ENCODE measurements around the gene PDE7B. TPM values are rescaled to one million over a fixed set of nuclear protein-coding genes. Genes with fewer than 3 reads are reported as not detected.

The PDE7B gene
- total and polyA plus RNA-seq, 4 donors: 0.75 to 5.2 (median 1.3) TPM

DNA sequence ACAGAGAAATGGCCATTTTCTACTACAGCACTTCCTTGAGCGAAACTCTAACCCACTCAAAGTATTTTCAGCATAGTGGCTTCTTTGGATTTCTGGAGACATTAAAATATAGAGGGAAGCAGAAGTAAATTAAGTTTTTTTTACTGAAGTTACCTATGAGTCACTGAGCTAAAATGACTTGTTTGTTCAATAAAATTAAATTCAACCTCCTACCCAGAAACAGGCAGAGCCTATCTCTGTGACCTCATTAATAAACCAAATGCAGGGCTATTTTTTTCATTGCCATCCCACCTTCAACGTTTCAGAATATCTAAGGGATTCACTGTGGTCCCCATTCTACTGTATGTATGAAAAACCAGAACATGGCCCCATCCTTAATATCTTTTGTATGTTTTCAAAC is 265.6 kb downstream of the PDE7B start:
- Histone ChIP-seq H3K4me1 (ENCODE audit: control insufficient read depth in 4 of 4, insufficient read depth in 4 of 4, low read length in 3 of 4) (peaks cover 0 to 2% (median 0%) of the 10 kb centered on the region in 4 donors), H3K9ac (ENCODE audit: low read depth in 1 of 2, low read length in 2 of 2) (no peak overlapping the region), H3K27me3 (ENCODE audit: control insufficient read depth in 4 of 4, insufficient read depth in 4 of 4, low read length in 3 of 4) (no peaks in the 10 kb centered on the region), H3K27ac (ENCODE audit: low read depth in 1 of 2, low read length in 2 of 2) (no peak overlapping the region), H3K4me3 (ENCODE audit: low read depth in 1 of 3, low read length in 3 of 3) (no peak overlapping the region), H3K9me3 (ENCODE audit: control insufficient read depth in 4 of 4, low read length in 3 of 4) (no peaks in the 10 kb centered on the region), H3K36me3 (ENCODE audit: control insufficient read depth in 4 of 4, insufficient read depth in 3 of 4, low read depth in 1 of 4, low read length in 3 of 4) (no peaks in the 10 kb centered on the region)
- TF ChIP-seq SP1 (IDR thresholded peaks at IDR 0.05): no peak
- no peak for TF ChIP-seq RAD21 (IDR thresholded peaks at IDR 0.05)
- TF ChIP-seq FOXA2 (IDR thresholded peaks at IDR 0.05): no peak
- TF ChIP-seq YY1 (IDR thresholded peaks at IDR 0.05): no peak
- no peak for TF ChIP-seq HNF4A (conservative IDR thresholded peaks at IDR 0.05)
- TF ChIP-seq JUND (IDR thresholded peaks at IDR 0.05): no peak
- no peak for TF ChIP-seq GABPA (IDR thresholded peaks at IDR 0.05 in 1 of 2, conservative IDR thresholded peaks at IDR 0.05 in 1 of 2)
- TF ChIP-seq, protein P1, sequence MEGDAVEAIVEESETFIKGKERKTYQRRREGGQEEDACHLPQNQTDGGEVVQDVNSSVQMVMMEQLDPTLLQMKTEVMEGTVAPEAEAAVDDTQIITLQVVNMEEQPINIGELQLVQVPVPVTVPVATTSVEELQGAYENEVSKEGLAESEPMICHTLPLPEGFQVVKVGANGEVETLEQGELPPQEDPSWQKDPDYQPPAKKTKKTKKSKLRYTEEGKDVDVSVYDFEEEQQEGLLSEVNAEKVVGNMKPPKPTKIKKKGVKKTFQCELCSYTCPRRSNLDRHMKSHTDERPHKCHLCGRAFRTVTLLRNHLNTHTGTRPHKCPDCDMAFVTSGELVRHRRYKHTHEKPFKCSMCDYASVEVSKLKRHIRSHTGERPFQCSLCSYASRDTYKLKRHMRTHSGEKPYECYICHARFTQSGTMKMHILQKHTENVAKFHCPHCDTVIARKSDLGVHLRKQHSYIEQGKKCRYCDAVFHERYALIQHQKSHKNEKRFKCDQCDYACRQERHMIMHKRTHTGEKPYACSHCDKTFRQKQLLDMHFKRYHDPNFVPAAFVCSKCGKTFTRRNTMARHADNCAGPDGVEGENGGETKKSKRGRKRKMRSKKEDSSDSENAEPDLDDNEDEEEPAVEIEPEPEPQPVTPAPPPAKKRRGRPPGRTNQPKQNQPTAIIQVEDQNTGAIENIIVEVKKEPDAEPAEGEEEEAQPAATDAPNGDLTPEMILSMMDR (IDR thresholded peaks at IDR 0.05; ENCODE audit: low read depth, low read length, missing input control): no peak
- TF ChIP-seq NR2F2 (IDR thresholded peaks at IDR 0.05): no peak
- no peak for TF ChIP-seq FOXA1 (IDR thresholded peaks at IDR 0.05)
- TF ChIP-seq EGR1 (IDR thresholded peaks at IDR 0.05; ENCODE audit: low read depth in 2 of 2): no peak
- TF ChIP-seq, protein P2, sequence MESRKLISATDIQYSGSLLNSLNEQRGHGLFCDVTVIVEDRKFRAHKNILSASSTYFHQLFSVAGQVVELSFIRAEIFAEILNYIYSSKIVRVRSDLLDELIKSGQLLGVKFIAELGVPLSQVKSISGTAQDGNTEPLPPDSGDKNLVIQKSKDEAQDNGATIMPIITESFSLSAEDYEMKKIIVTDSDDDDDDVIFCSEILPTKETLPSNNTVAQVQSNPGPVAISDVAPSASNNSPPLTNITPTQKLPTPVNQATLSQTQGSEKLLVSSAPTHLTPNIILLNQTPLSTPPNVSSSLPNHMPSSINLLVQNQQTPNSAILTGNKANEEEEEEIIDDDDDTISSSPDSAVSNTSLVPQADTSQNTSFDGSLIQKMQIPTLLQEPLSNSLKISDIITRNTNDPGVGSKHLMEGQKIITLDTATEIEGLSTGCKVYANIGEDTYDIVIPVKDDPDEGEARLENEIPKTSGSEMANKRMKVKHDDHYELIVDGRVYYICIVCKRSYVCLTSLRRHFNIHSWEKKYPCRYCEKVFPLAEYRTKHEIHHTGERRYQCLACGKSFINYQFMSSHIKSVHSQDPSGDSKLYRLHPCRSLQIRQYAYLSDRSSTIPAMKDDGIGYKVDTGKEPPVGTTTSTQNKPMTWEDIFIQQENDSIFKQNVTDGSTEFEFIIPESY (IDR thresholded peaks at IDR 0.05): no peak
- no peak for TF ChIP-seq RXRA (IDR thresholded peaks at IDR 0.05)
- no peak for TF ChIP-seq HNF4G (IDR thresholded peaks at IDR 0.05)
- TF ChIP-seq, protein P3, sequence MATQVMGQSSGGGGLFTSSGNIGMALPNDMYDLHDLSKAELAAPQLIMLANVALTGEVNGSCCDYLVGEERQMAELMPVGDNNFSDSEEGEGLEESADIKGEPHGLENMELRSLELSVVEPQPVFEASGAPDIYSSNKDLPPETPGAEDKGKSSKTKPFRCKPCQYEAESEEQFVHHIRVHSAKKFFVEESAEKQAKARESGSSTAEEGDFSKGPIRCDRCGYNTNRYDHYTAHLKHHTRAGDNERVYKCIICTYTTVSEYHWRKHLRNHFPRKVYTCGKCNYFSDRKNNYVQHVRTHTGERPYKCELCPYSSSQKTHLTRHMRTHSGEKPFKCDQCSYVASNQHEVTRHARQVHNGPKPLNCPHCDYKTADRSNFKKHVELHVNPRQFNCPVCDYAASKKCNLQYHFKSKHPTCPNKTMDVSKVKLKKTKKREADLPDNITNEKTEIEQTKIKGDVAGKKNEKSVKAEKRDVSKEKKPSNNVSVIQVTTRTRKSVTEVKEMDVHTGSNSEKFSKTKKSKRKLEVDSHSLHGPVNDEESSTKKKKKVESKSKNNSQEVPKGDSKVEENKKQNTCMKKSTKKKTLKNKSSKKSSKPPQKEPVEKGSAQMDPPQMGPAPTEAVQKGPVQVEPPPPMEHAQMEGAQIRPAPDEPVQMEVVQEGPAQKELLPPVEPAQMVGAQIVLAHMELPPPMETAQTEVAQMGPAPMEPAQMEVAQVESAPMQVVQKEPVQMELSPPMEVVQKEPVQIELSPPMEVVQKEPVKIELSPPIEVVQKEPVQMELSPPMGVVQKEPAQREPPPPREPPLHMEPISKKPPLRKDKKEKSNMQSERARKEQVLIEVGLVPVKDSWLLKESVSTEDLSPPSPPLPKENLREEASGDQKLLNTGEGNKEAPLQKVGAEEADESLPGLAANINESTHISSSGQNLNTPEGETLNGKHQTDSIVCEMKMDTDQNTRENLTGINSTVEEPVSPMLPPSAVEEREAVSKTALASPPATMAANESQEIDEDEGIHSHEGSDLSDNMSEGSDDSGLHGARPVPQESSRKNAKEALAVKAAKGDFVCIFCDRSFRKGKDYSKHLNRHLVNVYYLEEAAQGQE (IDR thresholded peaks at IDR 0.05): no peak
- TF ChIP-seq, protein P4, sequence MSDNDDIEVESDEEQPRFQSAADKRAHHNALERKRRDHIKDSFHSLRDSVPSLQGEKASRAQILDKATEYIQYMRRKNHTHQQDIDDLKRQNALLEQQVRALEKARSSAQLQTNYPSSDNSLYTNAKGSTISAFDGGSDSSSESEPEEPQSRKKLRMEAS (IDR thresholded peaks at IDR 0.05): no peak
- no peak for TF ChIP-seq TAF1 (conservative IDR thresholded peaks at IDR 0.05)
- TF ChIP-seq, protein P5, sequence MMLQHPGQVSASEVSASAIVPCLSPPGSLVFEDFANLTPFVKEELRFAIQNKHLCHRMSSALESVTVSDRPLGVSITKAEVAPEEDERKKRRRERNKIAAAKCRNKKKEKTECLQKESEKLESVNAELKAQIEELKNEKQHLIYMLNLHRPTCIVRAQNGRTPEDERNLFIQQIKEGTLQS (IDR thresholded peaks at IDR 0.05): no peak
- DNase-seq (ENCODE audit: low spot score): no peak
- WGBS: 76% methylated on average over 2 of the region's 2 CpGs
